Measurements from ENCODE around the gene ENPP3. TPM values are rescaled to one million over a fixed set of nuclear protein-coding genes. Genes with fewer than 3 reads are reported as not detected.

Gene ENPP3
- total and polyA plus RNA-seq, 9 of the 15 experiments (the other 6 are each of a cell fraction or from before 2014, with no cell fraction given), result 14.0 to 32.8 (median 21.6) TPM

GRCh38 chr6:131731224-131731623 lies 94.1 kb downstream of the ENPP3 start (continued):
- TF ChIP-seq CHD7 (IDR thresholded peaks at IDR 0.05; ENCODE audit: low read depth, low read length), result no peak
